ENCODE results near the gene CTSA. TPM values are rescaled to one million over a fixed set of nuclear protein-coding genes. Genes with fewer than 3 reads are reported as not detected.

CTSA gene
- total RNA-seq, 2 donors from 2014 or later: 121 to 200 TPM

GRCh38 chr20:45874576-45874975 lies 16.6 kb upstream of the CTSA start:
- peaks cover 4% of the 10 kb centered on the region for H3K36me3 Mint-ChIP-seq (ENCODE audit: low read depth)
- no peaks in the 10 kb centered on the region for H3K27me3 Mint-ChIP-seq
- H3K9me3 ChIP-seq (ENCODE audit: control insufficient read depth, low read length, poor library complexity, severe bottlenecking): no peaks in the 10 kb centered on the region
- ATAC-seq (no peak), DNase-seq (no peak)
- H3K4me3 Mint-ChIP-seq: no peak overlapping the region
- no peak overlapping the region for H3K27ac Mint-ChIP-seq
- peaks cover 4% of the 10 kb centered on the region for H3K4me1 Mint-ChIP-seq

- Mint-ChIP-seq H3K27me3 (no peaks in the 10 kb centered on the region), H3K36me3 (ENCODE audit: low read depth) (peaks cover 3% of the 10 kb centered on the region), H3K27ac (no peak overlapping the region), H3K4me3 (no peak overlapping the region), H3K4me1 (peaks cover 20% of the 10 kb centered on the region)
- DNase-seq (no peak), ATAC-seq (no peak)
- H3K9me3 ChIP-seq (ENCODE audit: control insufficient read depth, low read length, poor library complexity, severe bottlenecking): no peaks in the 10 kb centered on the region
These were observed 12.9 kb upstream of the CTSA start for GRCh38 chr20:45878076-45878761.

DNA sequence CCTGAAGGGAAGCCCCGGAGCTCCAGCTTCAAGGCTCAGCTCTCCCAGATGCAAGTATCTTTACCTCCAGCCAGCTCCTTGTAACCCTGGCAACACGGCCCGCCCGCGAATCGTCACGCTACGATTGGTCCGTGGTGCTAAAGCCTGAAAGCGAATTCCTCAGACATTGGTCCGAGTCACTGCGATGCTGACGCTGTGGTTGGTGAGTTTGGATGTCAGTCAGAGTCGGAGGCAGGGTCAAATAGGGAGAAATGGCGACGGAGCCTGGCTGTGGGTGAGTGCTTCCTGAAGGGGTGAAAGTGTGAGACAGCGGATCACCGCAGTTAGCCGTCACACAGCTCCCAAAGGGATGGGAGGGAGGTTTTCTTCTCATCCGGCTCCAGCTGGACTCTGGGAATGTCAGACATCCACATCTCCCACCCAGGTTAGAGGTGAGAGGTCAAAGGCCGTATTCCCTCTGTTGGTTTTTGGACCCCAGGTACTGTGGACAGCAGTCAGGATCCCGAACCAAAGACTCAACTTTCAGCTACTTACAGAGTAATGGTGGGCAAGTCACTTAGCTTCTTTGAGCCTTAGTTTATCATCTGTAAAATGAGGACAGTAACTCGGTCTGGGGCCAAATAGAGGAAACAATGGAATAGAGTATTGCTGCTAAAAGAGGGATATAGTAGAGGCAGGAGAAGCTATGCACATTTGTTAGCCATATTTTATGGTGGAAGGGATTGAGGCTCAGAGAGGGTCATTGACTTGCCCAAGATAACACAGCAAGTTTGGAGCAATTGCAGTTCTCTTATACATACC lies 9.9 kb upstream of the CTSA start, which contains the start of gene ZSWIM1:
Gene ZSWIM1, plus strand, starts transcription at position 240 of the 801 bp plus-strand sequence. CDS start 1,366 bp downstream, outside the sequence.
- H3K36me3 Mint-ChIP-seq (ENCODE audit: low read depth): peaks cover 4% of the 10 kb centered on the region
- ATAC-seq: peak; percentile 97
- peaks cover 33% of the 10 kb centered on the region for H3K4me1 Mint-ChIP-seq
- H3K9me3 ChIP-seq (ENCODE audit: control insufficient read depth, low read length, poor library complexity, severe bottlenecking): no peaks in the 10 kb centered on the region
- DNase-seq: peak; percentile 88 to 97 (median 95)
- no peaks in the 10 kb centered on the region for H3K27me3 Mint-ChIP-seq
- peak within 1 kb of the TSS; percentile 96 for H3K27ac Mint-ChIP-seq
- peak within 1 kb of the TSS; percentile 97 for H3K4me3 Mint-ChIP-seq

GRCh38 chr20:45882469-45883099 lies 8.6 kb upstream of the CTSA start:
- no peak for ATAC-seq
- peaks cover 4% of the 10 kb centered on the region for H3K36me3 Mint-ChIP-seq (ENCODE audit: low read depth)
- H3K4me3 Mint-ChIP-seq: peak overlapping the region; percentile 79
- peaks cover 40% of the 10 kb centered on the region for H3K4me1 Mint-ChIP-seq
- H3K9me3 ChIP-seq (ENCODE audit: control insufficient read depth, low read length, poor library complexity, severe bottlenecking): no peaks in the 10 kb centered on the region
- H3K27me3 Mint-ChIP-seq: no peaks in the 10 kb centered on the region
- peak overlapping the region; percentile 96 for H3K27ac Mint-ChIP-seq
- DNase-seq: no peak

- peak overlapping the region; percentile 60 for H3K27ac Mint-ChIP-seq
- peaks cover 4% of the 10 kb centered on the region for H3K36me3 Mint-ChIP-seq (ENCODE audit: low read depth)
- H3K27me3 Mint-ChIP-seq: no peaks in the 10 kb centered on the region
- H3K9me3 ChIP-seq (ENCODE audit: control insufficient read depth, low read length, poor library complexity, severe bottlenecking): no peaks in the 10 kb centered on the region
- H3K4me3 Mint-ChIP-seq: peak overlapping the region; percentile 9
- no peak for DNase-seq
- H3K4me1 Mint-ChIP-seq: peaks cover 40% of the 10 kb centered on the region
- ATAC-seq: no peak
These were observed 8.1 kb upstream of the CTSA start for GRCh38 chr20:45883100-45883469.

DNA sequence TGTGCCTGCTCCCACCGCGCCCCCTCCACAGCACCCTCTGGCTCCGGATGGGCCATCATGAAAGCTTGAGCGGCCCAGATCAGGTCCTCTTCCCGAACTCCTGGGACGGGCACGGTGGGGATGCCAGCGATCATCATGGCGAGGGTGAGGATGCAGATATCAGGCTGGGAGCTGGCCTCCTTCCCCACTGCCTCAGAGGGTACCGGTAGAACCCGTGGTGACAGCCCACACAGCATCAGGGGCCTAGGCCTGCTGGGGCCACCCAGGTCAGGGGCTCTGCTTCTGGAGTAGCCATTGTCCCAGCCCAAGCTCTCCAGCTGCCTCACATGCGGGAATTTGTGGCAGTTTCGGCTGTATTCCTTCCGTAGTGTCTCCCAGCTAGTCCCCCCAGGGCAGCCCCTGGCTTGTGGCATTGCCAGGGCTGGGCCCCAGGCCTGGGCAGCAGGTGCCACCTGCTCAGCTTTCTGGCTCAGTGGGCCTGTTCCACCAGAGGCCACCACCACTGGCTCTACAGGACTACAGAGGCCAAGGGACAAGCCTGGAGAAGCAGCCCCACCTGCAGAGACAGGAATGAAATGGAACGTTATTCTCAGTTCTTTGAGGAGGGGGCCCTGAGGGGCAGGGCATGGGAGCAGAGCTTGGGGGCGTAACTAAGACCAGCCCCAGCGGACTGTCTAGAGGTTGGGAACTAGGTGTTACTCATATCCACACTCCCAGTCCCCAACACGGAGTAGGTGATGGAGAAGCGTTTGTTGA lies 4.4 kb upstream of the CTSA start:
- Mint-ChIP-seq H3K36me3 (ENCODE audit: low read depth) (peaks cover 4% of the 10 kb centered on the region), H3K27ac (no peak overlapping the region), H3K27me3 (no peaks in the 10 kb centered on the region), H3K4me3 (no peak overlapping the region), H3K4me1 (peaks cover 39% of the 10 kb centered on the region)
- ATAC-seq (no peak), DNase-seq (no peak)
- no peaks in the 10 kb centered on the region for H3K9me3 ChIP-seq (ENCODE audit: control insufficient read depth, low read length, poor library complexity, severe bottlenecking)

GRCh38 chr20:45887346-45887715 lies 3.8 kb upstream of the CTSA start, which contains the start of gene SPATA25:
TSS of gene SPATA25 (minus strand) at chr20:45887622. CDS start at chr20:45887590, 32 bp downstream.
- DNase-seq (no peak), ATAC-seq (no peak)
- H3K9me3 ChIP-seq (ENCODE audit: control insufficient read depth, low read length, poor library complexity, severe bottlenecking): no peaks in the 10 kb centered on the region
- no peak within 1 kb of the TSS for H3K27ac Mint-ChIP-seq
- H3K36me3 Mint-ChIP-seq (ENCODE audit: low read depth): peaks cover 2% of the 10 kb centered on the region
- no peaks in the 10 kb centered on the region for H3K27me3 Mint-ChIP-seq
- no peak within 1 kb of the TSS for H3K4me3 Mint-ChIP-seq
- H3K4me1 Mint-ChIP-seq: peaks cover 39% of the 10 kb centered on the region

DNA sequence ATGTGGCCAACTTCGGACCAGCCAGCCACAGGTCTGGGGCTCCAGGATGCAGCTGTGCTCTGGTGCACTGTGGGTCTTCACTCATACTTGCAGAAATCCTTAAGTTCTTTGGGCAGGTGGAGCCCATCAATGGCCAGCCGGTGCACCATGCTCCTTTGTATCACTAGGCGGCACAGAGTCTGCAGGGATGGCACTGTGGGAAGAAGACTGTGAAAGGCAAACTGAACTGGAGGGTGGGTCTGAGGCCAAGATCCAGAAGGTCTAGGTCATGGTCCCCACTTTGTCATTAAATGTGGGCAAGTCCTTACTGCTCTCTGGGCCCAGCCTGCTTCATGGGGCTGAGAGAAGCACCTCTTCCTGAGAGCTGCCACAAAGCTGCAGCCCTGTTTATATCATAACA lies 2.5 kb upstream of the CTSA start:
- Mint-ChIP-seq H3K27me3 (no peaks in the 10 kb centered on the region), H3K36me3 (ENCODE audit: low read depth) (peaks cover 2% of the 10 kb centered on the region), H3K4me1 (peaks cover 33% of the 10 kb centered on the region), H3K27ac (no peak overlapping the region), H3K4me3 (no peak overlapping the region)
- no peaks in the 10 kb centered on the region for H3K9me3 ChIP-seq (ENCODE audit: control insufficient read depth, low read length, poor library complexity, severe bottlenecking)
- ATAC-seq: no peak
- no peak for DNase-seq

GRCh38 chr20:45890077-45890984 lies 804 bp upstream of the CTSA start:
- Mint-ChIP-seq H3K36me3 (ENCODE audit: low read depth) (no peaks in the 10 kb centered on the region), H3K27me3 (no peaks in the 10 kb centered on the region), H3K27ac (peak overlapping the region; percentile 92), H3K4me1 (peaks cover 28% of the 10 kb centered on the region), H3K4me3 (peak overlapping the region; percentile 96)
- no peaks in the 10 kb centered on the region for H3K9me3 ChIP-seq (ENCODE audit: control insufficient read depth, low read length, poor library complexity, severe bottlenecking)
- DNase-seq: peak in 1 of 3 donors; percentile 29
- no peak for ATAC-seq

GRCh38 chr20:45892049-45892825 lies 1.1 kb downstream of the CTSA start:
- ATAC-seq: no peak
- no peaks in the 10 kb centered on the region for H3K36me3 Mint-ChIP-seq (ENCODE audit: low read depth)
- H3K9me3 ChIP-seq (ENCODE audit: control insufficient read depth, low read length, poor library complexity, severe bottlenecking): no peaks in the 10 kb centered on the region
- peak overlapping the region; percentile 92 for H3K27ac Mint-ChIP-seq
- peaks cover 21% of the 10 kb centered on the region for H3K4me1 Mint-ChIP-seq
- H3K27me3 Mint-ChIP-seq: no peaks in the 10 kb centered on the region
- no peak for DNase-seq
- H3K4me3 Mint-ChIP-seq: peak overlapping the region; percentile 96

DNA sequence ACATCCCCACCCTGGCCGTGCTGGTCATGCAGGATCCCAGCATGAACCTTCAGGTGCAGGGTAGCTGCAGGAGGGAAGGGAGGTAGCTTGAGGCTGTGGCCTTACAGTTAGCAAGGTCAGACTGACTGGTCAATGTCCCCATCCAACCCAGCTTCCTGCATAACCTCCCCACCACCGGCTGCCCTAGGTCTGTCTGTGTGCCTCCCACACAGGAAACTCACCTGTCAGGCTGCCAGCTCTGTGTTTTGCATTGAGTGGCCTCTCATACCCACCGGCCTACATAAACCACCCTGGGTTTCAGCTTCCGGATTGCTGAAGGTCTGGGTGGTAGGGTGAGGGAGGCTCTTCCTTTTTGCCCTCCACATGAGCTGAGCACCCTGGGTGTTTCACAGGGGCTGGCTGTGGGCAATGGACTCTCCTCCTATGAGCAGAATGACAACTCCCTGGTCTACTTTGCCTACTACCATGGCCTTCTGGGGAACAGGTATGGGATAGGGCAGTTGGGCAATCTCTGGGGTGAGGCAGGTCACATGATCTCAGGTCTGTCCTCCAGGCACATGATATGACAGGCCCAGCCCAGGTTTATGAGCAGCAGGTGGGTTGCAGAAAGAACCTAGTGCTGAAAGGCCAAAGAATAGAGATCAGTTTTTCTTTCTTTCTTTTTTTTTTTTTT lies 1.8 kb downstream of the CTSA start:
- H3K27me3 Mint-ChIP-seq: no peaks in the 10 kb centered on the region
- H3K27ac Mint-ChIP-seq: peak overlapping the region; percentile 92
- H3K9me3 ChIP-seq (ENCODE audit: control insufficient read depth, low read length, poor library complexity, severe bottlenecking): no peaks in the 10 kb centered on the region
- H3K36me3 Mint-ChIP-seq (ENCODE audit: low read depth): no peaks in the 10 kb centered on the region
- H3K4me1 Mint-ChIP-seq: peaks cover 21% of the 10 kb centered on the region
- H3K4me3 Mint-ChIP-seq: peak overlapping the region; percentile 96
- ATAC-seq (peak; percentile 20), DNase-seq (no peak)

All from T-helper 17 cell (primary cell).